GM13976 (cell line): ENCODE data around the gene PNKP.

ENCODE experiments used
- DNase-seq: peaks from one replicate; pipeline ENCODE4 v3.0.0; 2012; ENCODE audit warnings: low spot score
- CTCF ChIP-seq: IDR thresholded peaks from 2 replicates; pipeline ENCODE4 v1.5.1; 2012; ENCODE audit warnings: borderline replicate concordance, mild to moderate bottlenecking; ENCODE audit not compliant: insufficient read depth; ENCODE audit errors: extremely low read depth, missing control alignments, control extremely low read depth
- in situ Hi-C: fragments of 300-500 bp; cut with MboI; formaldehyde crosslinking; loops from one replicate; pipeline ENCODE4 v1.12.0; 2022; ENCODE audit warnings: low sequenced_read_pairs, mixed read lengths, inconsistent platforms; ENCODE audit not compliant: unreplicated experiment

PNKP gene

GRCh38 chr19:49889687-49890348 lies 22.4 kb upstream of the PNKP start:
- peak; percentile 92 for TF ChIP-seq CTCF
- in situ Hi-C loops = no loop called here
- peak; percentile 72 for DNase-seq

- in situ Hi-C loops = no loop called here
- DNase-seq = no peak
- TF ChIP-seq CTCF = no peak
Observed at GRCh38 chr19:49889038-49889686, 21.8 kb upstream of the PNKP start.

GRCh38 chr19:49888510-49888824 lies 21.1 kb upstream of the PNKP start:
- in situ Hi-C loops = no loop called here
- TF ChIP-seq CTCF = no peak
- no peak for DNase-seq

- no peak for TF ChIP-seq CTCF
- DNase-seq = no peak
- in situ Hi-C loops = no loop called here
Observed at GRCh38 chr19:49887665-49888509, 20.5 kb upstream of the PNKP start.

GRCh38 chr19:49887037-49887664 lies 19.8 kb upstream of the PNKP start:
- TF ChIP-seq CTCF = no peak
- in situ Hi-C loops = no loop called here
- DNase-seq = no peak

- TF ChIP-seq CTCF = no peak
- DNase-seq = no peak
- in situ Hi-C loops = no loop called here
Observed at GRCh38 chr19:49884760-49885159, 17.4 kb upstream of the PNKP start.
